Keratinocyte (primary cell): ENCODE results near the gene DCLK1. TPM values are rescaled to one million over a fixed set of nuclear protein-coding genes. Genes with fewer than 3 reads are reported as not detected.

Experiments used
- DNase-seq: peaks from one replicate; pipeline ENCODE4 v3.0.0-alpha.2; 2011; ENCODE audit warnings: low read depth, missing footprints, low spot score
- FAIRE-seq: peaks from 2 replicates; lab custom pipeline; 2011; peaks lifted over from hg19 to GRCh38; lab: Jason Lieb, UNC
- H2AFZ ChIP-seq: 2 replicates; pipeline ENCODE4 v1.6.0; 2012; ENCODE audit warnings: low read length, control low read depth, inconsistent platforms; ENCODE audit not compliant: control insufficient read depth
- H3K27ac ChIP-seq: 2 replicates; pipeline ENCODE4 v1.5.1; 2011; ENCODE audit warnings: low read length; ENCODE audit not compliant: control insufficient read depth, insufficient read depth
- H3K27me3 ChIP-seq: 3 replicates; pipeline ENCODE4 v1.6.0; 2011; ENCODE audit warnings: low read length; ENCODE audit not compliant: control insufficient read depth, insufficient read depth; ENCODE audit errors: extremely low read depth
- H3K36me3 ChIP-seq, 2 experiments: 2 replicates in 1 of 2; 3 replicates in 1 of 2; pipeline ENCODE4 v1.5.1; 2011; ENCODE audit warnings: low read length in 2 of 2, mild to moderate bottlenecking in 1 of 2; ENCODE audit not compliant: control insufficient read depth in 2 of 2, insufficient read depth in 2 of 2; ENCODE audit errors: extremely low read depth in 1 of 2
- H3K4me1 ChIP-seq: 3 replicates; pipeline ENCODE4 v1.5.1; 2011; ENCODE audit warnings: low read length; ENCODE audit not compliant: control insufficient read depth, insufficient read depth; ENCODE audit errors: extremely low read depth
- H3K4me2 ChIP-seq: 3 replicates; pipeline ENCODE4 v1.6.0; 2011; ENCODE audit warnings: low read depth, low read length; ENCODE audit not compliant: control insufficient read depth, insufficient read depth; ENCODE audit errors: extremely low read depth
- H3K4me3 ChIP-seq, 3 experiments: fragments of 200-600 bp in 1 of 3; sonication (generic) in 1 of 3; 2 replicates in 2 of 3; 3 replicates in 1 of 3; pipeline ENCODE4 v1.5.1; 2011 to 2016; ENCODE audit warnings: low read length in 3 of 3, mild to moderate bottlenecking in 3 of 3, control low read depth in 2 of 3, inconsistent platforms in 1 of 3, low read depth in 1 of 3, mixed read lengths in 1 of 3, mixed run types in 1 of 3, moderate library complexity in 1 of 3; ENCODE audit not compliant: control insufficient read depth in 2 of 3, insufficient read depth in 2 of 3; ENCODE audit errors: extremely low read depth in 1 of 3
- H3K79me2 ChIP-seq: 2 replicates; pipeline ENCODE4 v1.6.0; 2012; ENCODE audit warnings: low read length; ENCODE audit not compliant: control insufficient read depth, insufficient read depth
- H3K9ac ChIP-seq: 3 replicates; pipeline ENCODE4 v1.6.0; 2011; ENCODE audit warnings: low read length; ENCODE audit not compliant: control insufficient read depth, insufficient read depth; ENCODE audit errors: extremely low read depth
- H3K9me1 ChIP-seq: 3 replicates; pipeline ENCODE4 v1.6.0; 2011; ENCODE audit warnings: low read length; ENCODE audit not compliant: control insufficient read depth, insufficient read depth; ENCODE audit errors: extremely low read depth
- H3K9me3 ChIP-seq: 2 replicates; pipeline ENCODE4 v1.5.1; 2012; ENCODE audit warnings: low read depth, low read length; ENCODE audit not compliant: control insufficient read depth
- H4K20me1 ChIP-seq: 3 replicates; pipeline ENCODE4 v1.6.0; 2011; ENCODE audit warnings: low read length; ENCODE audit not compliant: control insufficient read depth, insufficient read depth; ENCODE audit errors: extremely low read depth
- CTCF ChIP-seq, 3 experiments: IDR thresholded peaks in 1 of 3; conservative IDR thresholded peaks in 1 of 3; optimal IDR thresholded peaks in 1 of 3; 2 replicates in 2 of 3; 3 replicates in 1 of 3; pipeline versions ENCODE3 to v1.5.1; 2011; ENCODE audit warnings: low read length in 3 of 3, mild to moderate bottlenecking in 3 of 3, moderate library complexity in 2 of 3, control low read depth in 1 of 3, inconsistent platforms in 1 of 3; ENCODE audit not compliant: insufficient read depth in 2 of 3; ENCODE audit errors: extremely low read depth in 1 of 3
- EZH2 ChIP-seq: IDR thresholded peaks from one replicate; pipeline ENCODE4 v1.6.1; 2012; ENCODE audit warnings: inconsistent platforms, mild to moderate bottlenecking, low read length, moderate library complexity
- dilution Hi-C: fragments of 300-500 bp; cut with MboI; formaldehyde crosslinking; loops from one replicate; pipeline ENCODE4 v1.7.0; 2020; ENCODE audit warnings: low sequenced_read_pairs; ENCODE audit not compliant: extremely low pct_ligation_motif_present
- polyA plus RNA-seq, 5 experiments: library from polyadenylated mRNA; depleted of rRNA in 3 of 5; stranded (reverse) in 3 of 5; stranded (forward) in 1 of 5; unstranded in 1 of 5; fragments of >200 nt; gene quantifications; 1 replicate in 1 of 5; 2 replicates in 3 of 5; 3 replicates in 1 of 5; pipeline versions ENCODE4 v1.2.1 to v1.2.3, GENCODE V29; 2011 to 2012; ENCODE audit warnings: missing spikeins in 2 of 5, low read depth in 1 of 5, low replicate concordance in 1 of 5

The DCLK1 gene
- polyA plus RNA-seq, 1 donor (not counting 4 experiments of a cell fraction or from before 2014, with no cell fraction given) = 0.04 TPM

- Histone ChIP-seq H3K4me3 (no peak overlapping the region), H3K27ac (no peak overlapping the region), H3K4me2 (no peak overlapping the region), H3K27me3 (no peaks in the 10 kb centered on the region), H3K79me2 (no peaks in the 10 kb centered on the region), H3K9me3 (no peaks in the 10 kb centered on the region), H3K9ac (no peak overlapping the region), H3K36me3 (no peaks in the 10 kb centered on the region), H4K20me1 (no peaks in the 10 kb centered on the region), H3K9me1 (no peaks in the 10 kb centered on the region), H2AFZ (no peak overlapping the region), H3K4me1 (no peaks in the 10 kb centered on the region)
- DNase-seq = no peak
- dilution Hi-C loops = no loop called here
- no peak for TF ChIP-seq EZH2
- TF ChIP-seq CTCF (optimal IDR thresholded peaks at IDR 0.05 in 1 of 3, IDR thresholded peaks at IDR 0.05 in 1 of 3, conservative IDR thresholded peaks at IDR 0.05 in 1 of 3; ENCODE audit: extremely low read depth in 1 of 3, insufficient read depth in 2 of 3, low read length in 3 of 3) = no peak
- FAIRE-seq = no peak
Measured at GRCh38 chr13:36082396-36082795, 48.8 kb downstream of the DCLK1 start.

- H3K27ac ChIP-seq = no peak overlapping the region
- dilution Hi-C loops = no loop called here
- no peak overlapping the region for H3K4me2 ChIP-seq
- no peaks in the 10 kb centered on the region for H4K20me1 ChIP-seq
- no peaks in the 10 kb centered on the region for H3K9me3 ChIP-seq
- DNase-seq = no peak
- no peaks in the 10 kb centered on the region for H3K79me2 ChIP-seq
- no peak for TF ChIP-seq CTCF (optimal IDR thresholded peaks at IDR 0.05 in 1 of 3, IDR thresholded peaks at IDR 0.05 in 1 of 3, conservative IDR thresholded peaks at IDR 0.05 in 1 of 3; ENCODE audit: extremely low read depth in 1 of 3, insufficient read depth in 2 of 3, low read length in 3 of 3)
- TF ChIP-seq EZH2 = no peak
- H3K36me3 ChIP-seq = no peaks in the 10 kb centered on the region
- H3K4me1 ChIP-seq = no peaks in the 10 kb centered on the region
- no peak overlapping the region for H2AFZ ChIP-seq
- H3K4me3 ChIP-seq = no peak overlapping the region
- H3K9me1 ChIP-seq = no peaks in the 10 kb centered on the region
- no peak overlapping the region for H3K9ac ChIP-seq
- FAIRE-seq = no peak
- H3K27me3 ChIP-seq = no peaks in the 10 kb centered on the region
Measured at GRCh38 chr13:36076211-36076610, 55.0 kb downstream of the DCLK1 start.
